GM12878 (cell line): Measurements from ENCODE around the gene MSI2.

Experiments used
- CREB1 ChIP-seq: IDR thresholded peaks from 2 replicates; pipeline ENCODE4 v1.6.1; 2012; ENCODE audit warnings: low read depth, mild to moderate bottlenecking, inconsistent platforms
- EZH2 ChIP-seq: IDR thresholded peaks from 2 replicates; pipeline ENCODE4 v1.6.1; 2012; ENCODE audit warnings: low read depth, mild to moderate bottlenecking, control low read depth, inconsistent platforms, low read length, borderline replicate concordance; ENCODE audit not compliant: control insufficient read depth
- HDAC6 ChIP-seq: fragments of 200-600 bp; sonication (generic); IDR thresholded peaks from one replicate; pipeline ENCODE4 v1.8.0; 2017; ENCODE audit warnings: antibody characterized with exemption; ENCODE audit not compliant: unreplicated experiment
- MAX ChIP-seq: IDR thresholded peaks from 2 replicates; pipeline ENCODE4 v1.6.1; 2012; ENCODE audit warnings: low read depth, low read length, improper control_type of control experiment
- REST ChIP-seq: IDR thresholded peaks from 2 replicates; pipeline ENCODE4 v1.6.1; 2012; ENCODE audit warnings: mild to moderate bottlenecking, low read depth, low read length
- SIN3A ChIP-seq: IDR thresholded peaks from 2 replicates; pipeline ENCODE4 v1.6.1; 2012; ENCODE audit warnings: low read depth, low read length, improper control_type of control experiment
- SKIL ChIP-seq: fragments of 450-650 bp; IDR thresholded peaks from 2 replicates; pipeline ENCODE4 v1.6.1; 2017; ENCODE audit warnings: mild to moderate bottlenecking, low read depth, inconsistent platforms; ENCODE audit not compliant: poor library complexity, severe bottlenecking
- ZNF24 ChIP-seq: fragments of 450-650 bp; IDR thresholded peaks from 2 replicates; pipeline ENCODE4 v1.6.1; 2017; ENCODE audit warnings: antibody characterized with exemption, mild to moderate bottlenecking
- TF ChIP-seq, protein P1 (sequence below), 3 experiments: IDR thresholded peaks in 2 of 3; conservative IDR thresholded peaks in 1 of 3; 2 replicates each; pipeline ENCODE4 v1.5.1; 2011; ENCODE audit warnings: low read depth in 3 of 3, low read length in 3 of 3, mild to moderate bottlenecking in 3 of 3, control low read depth in 2 of 3, moderate library complexity in 2 of 3, inconsistent platforms in 1 of 3, mixed read lengths in 1 of 3; ENCODE audit not compliant: control insufficient read depth in 2 of 3, insufficient read depth in 1 of 3; ENCODE audit errors: extremely low read depth in 1 of 3

DNA sequence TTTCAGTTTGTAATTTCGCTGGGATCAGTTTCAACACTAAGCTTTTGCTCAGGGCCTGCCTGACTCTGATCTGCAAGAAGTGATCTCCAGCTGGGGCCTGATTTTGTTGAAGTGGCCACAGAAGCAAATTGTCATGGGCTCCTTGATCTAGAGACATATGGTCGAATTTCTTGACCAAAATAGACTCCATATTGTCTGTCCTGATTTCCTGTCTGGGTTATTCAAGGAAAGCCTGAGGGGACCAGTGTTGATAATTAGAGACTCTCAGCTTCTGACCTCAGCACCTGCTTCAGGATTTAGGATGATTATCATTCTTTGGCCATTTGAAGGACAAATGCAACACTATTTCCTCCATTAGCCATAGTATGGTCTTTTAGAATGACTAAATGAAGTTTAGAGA is 48.9 kb upstream of the MSI2 start:
- TF ChIP-seq, protein P1, sequence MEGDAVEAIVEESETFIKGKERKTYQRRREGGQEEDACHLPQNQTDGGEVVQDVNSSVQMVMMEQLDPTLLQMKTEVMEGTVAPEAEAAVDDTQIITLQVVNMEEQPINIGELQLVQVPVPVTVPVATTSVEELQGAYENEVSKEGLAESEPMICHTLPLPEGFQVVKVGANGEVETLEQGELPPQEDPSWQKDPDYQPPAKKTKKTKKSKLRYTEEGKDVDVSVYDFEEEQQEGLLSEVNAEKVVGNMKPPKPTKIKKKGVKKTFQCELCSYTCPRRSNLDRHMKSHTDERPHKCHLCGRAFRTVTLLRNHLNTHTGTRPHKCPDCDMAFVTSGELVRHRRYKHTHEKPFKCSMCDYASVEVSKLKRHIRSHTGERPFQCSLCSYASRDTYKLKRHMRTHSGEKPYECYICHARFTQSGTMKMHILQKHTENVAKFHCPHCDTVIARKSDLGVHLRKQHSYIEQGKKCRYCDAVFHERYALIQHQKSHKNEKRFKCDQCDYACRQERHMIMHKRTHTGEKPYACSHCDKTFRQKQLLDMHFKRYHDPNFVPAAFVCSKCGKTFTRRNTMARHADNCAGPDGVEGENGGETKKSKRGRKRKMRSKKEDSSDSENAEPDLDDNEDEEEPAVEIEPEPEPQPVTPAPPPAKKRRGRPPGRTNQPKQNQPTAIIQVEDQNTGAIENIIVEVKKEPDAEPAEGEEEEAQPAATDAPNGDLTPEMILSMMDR (IDR thresholded peaks at IDR 0.05 in 2 of 3, conservative IDR thresholded peaks at IDR 0.05 in 1 of 3; ENCODE audit: control insufficient read depth in 2 of 3, extremely low read depth in 1 of 3, insufficient read depth in 1 of 3, low read depth in 3 of 3, low read length in 3 of 3) = no peak
- no peak for TF ChIP-seq CREB1
- no peak for TF ChIP-seq EZH2
- TF ChIP-seq ZNF24 = no peak
- TF ChIP-seq HDAC6 = no peak
- no peak for TF ChIP-seq REST
- TF ChIP-seq MAX = no peak
- no peak for TF ChIP-seq SKIL
- no peak for TF ChIP-seq SIN3A
